PFSK-1 (cell line): ENCODE data around the gene CYTIP.

Experiments used
- FOXP2 ChIP-seq: optimal IDR thresholded peaks from 2 replicates; pipeline ENCODE3; 2011; ENCODE audit warnings: borderline replicate concordance, control low read depth, inconsistent platforms; ENCODE audit not compliant: insufficient read depth; ENCODE audit errors: extremely low read length, extremely low read depth
- POLR2AphosphoS5 ChIP-seq: IDR thresholded peaks from 2 replicates; pipeline ENCODE4 v1.6.1; 2012; ENCODE audit warnings: low read depth, mild to moderate bottlenecking, control low read depth, low read length, moderate library complexity
- SIN3A ChIP-seq: IDR thresholded peaks from 2 replicates; pipeline ENCODE4 v1.6.1; 2012; ENCODE audit warnings: mild to moderate bottlenecking, low read length, moderate library complexity, borderline replicate concordance; ENCODE audit not compliant: insufficient read depth
- TAF1 ChIP-seq: IDR thresholded peaks from 2 replicates; pipeline ENCODE4 v1.6.1; 2012; ENCODE audit warnings: low read length, control low read depth, borderline replicate concordance; ENCODE audit not compliant: insufficient read depth
- TF ChIP-seq, protein P1 (sequence below), 2 experiments: IDR thresholded peaks; 2 replicates each; pipeline versions ENCODE4 v1.6.1 to v1.8.0; 2011 to 2012; ENCODE audit warnings: low read depth in 2 of 2, low read length in 2 of 2, control low read depth in 1 of 2, inconsistent platforms in 1 of 2, mild to moderate bottlenecking in 1 of 2, moderate library complexity in 1 of 2; ENCODE audit not compliant: insufficient read depth in 1 of 2

CYTIP gene

DNA sequence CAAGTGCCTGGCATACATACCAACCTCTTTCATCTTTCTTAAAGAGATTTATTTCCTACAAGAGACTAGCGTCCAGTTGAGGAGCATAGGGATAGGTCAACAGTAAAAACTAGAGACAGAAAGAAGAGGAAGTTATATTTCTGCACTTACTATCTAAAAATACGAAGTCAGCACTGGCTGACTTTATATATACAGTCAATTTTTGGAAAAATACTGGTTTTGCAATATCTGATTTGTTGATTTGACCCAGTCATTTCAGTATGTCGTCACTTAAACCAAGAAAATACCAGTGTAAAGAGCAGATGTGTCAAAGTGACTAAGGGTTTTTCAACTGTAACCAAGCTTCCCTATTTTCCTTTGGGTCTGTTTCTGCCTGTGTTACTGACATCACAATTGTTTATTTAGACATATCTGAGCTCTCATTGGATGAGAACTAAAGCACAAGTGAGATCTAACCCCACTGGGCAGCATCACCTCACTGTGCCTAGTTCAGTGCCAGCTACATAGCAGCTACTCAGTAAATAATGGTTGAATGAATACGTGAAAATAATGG, 23.0 kb downstream of the CYTIP start:
- TF ChIP-seq SIN3A (no peak), POLR2AphosphoS5 (no peak), FOXP2 (no peak), TAF1 (no peak)
- TF ChIP-seq, protein P1, sequence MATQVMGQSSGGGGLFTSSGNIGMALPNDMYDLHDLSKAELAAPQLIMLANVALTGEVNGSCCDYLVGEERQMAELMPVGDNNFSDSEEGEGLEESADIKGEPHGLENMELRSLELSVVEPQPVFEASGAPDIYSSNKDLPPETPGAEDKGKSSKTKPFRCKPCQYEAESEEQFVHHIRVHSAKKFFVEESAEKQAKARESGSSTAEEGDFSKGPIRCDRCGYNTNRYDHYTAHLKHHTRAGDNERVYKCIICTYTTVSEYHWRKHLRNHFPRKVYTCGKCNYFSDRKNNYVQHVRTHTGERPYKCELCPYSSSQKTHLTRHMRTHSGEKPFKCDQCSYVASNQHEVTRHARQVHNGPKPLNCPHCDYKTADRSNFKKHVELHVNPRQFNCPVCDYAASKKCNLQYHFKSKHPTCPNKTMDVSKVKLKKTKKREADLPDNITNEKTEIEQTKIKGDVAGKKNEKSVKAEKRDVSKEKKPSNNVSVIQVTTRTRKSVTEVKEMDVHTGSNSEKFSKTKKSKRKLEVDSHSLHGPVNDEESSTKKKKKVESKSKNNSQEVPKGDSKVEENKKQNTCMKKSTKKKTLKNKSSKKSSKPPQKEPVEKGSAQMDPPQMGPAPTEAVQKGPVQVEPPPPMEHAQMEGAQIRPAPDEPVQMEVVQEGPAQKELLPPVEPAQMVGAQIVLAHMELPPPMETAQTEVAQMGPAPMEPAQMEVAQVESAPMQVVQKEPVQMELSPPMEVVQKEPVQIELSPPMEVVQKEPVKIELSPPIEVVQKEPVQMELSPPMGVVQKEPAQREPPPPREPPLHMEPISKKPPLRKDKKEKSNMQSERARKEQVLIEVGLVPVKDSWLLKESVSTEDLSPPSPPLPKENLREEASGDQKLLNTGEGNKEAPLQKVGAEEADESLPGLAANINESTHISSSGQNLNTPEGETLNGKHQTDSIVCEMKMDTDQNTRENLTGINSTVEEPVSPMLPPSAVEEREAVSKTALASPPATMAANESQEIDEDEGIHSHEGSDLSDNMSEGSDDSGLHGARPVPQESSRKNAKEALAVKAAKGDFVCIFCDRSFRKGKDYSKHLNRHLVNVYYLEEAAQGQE (IDR thresholded peaks at IDR 0.05; ENCODE audit: insufficient read depth in 1 of 2, low read depth in 2 of 2, low read length in 2 of 2), result no peak

DNA sequence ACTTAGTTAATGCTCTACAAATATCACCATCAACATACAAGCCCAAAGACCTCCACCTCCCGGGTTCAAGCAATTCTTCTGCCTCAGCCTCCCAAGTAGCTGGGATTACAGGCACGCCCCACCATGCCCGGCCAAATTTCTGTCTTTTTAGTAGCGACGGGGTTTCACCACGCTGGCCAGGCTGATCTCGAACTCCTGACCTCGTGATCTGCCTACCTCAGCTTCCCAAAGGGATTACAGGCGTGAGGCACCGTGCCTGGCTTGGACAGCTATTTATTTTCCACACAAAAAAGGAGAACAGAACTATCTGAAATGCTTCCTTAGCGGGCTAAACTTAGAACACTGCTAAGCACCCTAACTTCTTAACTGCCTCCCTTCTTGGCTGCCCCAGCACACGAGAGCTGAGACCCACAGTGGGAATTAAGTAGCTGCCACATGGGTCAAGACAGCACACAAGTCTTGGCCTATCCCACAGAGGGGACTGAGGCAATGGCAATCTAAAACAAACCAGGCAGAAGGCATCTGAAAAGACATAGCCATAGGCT, 24.8 kb downstream of the CYTIP start:
- TF ChIP-seq SIN3A (no peak), POLR2AphosphoS5 (no peak), FOXP2 (no peak), TAF1 (no peak)
- TF ChIP-seq, protein P1 (IDR thresholded peaks at IDR 0.05; ENCODE audit: insufficient read depth in 1 of 2, low read depth in 2 of 2, low read length in 2 of 2), result no peak

DNA sequence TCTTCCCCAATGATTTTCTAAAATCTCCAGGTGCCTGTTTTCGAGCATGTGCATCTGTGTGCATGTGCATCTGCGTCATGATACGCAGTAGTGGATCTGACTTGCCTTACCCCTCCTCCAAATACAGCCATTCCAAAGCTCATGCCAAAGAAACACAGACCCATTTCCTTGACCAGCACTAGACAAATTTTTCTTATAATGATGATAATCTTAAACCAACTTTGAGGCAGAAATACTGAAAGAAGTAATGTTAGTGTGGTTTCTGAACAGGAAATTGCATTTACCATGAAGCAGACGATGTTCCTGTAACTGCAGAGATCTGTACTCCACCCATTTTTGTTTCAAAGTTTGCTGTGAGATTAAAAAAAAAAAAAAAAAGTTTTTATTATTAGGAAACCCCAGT, 25.6 kb downstream of the CYTIP start:
- TF ChIP-seq, protein P1 (IDR thresholded peaks at IDR 0.05; ENCODE audit: insufficient read depth in 1 of 2, low read depth in 2 of 2, low read length in 2 of 2), result no peak
- TF ChIP-seq TAF1, result no peak
- no peak for TF ChIP-seq SIN3A
- TF ChIP-seq FOXP2, result no peak
- TF ChIP-seq POLR2AphosphoS5, result no peak

DNA sequence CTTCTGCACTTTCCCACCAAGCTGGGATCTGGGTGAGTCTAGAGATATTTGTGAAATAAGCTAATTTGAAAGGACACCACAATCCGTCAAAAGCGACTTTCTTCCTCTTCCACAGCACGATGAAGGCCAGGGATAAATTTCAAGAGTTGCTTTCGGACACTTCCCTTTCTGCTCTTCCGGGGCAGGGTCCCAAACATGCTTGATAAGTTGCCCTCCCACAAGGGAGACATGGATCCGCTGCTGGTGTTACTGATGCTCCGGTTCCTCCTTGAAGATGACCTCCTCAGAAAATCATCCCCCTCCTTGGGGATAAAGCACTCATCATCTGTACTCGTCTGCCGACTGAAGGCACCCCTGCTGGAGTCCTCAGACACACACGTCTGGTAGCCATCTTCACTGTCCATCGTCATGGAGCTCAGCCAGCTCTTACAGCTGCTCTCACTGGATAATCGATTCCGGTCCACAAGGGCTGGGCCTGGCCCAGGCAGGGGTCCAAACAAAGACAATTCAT, 28.2 kb downstream of the CYTIP start:
- TF ChIP-seq TAF1 (no peak), POLR2AphosphoS5 (no peak), SIN3A (no peak), FOXP2 (no peak)
- TF ChIP-seq, protein P1 (IDR thresholded peaks at IDR 0.05; ENCODE audit: insufficient read depth in 1 of 2, low read depth in 2 of 2, low read length in 2 of 2), result no peak

DNA sequence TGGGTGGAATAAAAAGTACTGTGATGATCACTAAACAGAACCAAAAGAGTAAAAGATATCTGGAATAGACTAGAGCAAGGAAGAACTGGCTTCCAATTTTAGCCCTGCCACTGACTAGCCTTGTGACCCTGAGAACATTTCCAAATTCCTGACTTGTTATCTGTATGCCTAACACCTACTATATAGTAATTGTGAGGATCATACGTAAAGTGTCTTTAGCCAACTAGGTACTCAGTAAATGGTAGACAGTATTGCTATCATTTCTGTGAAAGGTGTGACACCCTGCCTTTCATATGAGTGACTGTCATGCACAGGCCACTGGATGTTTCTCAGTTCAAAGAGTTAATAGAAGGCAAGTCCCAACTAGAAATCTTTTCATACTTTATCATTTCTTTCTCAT, 29.8 kb downstream of the CYTIP start:
- TF ChIP-seq POLR2AphosphoS5 (no peak), FOXP2 (no peak), TAF1 (no peak), SIN3A (no peak)
- TF ChIP-seq, protein P1 (IDR thresholded peaks at IDR 0.05; ENCODE audit: insufficient read depth in 1 of 2, low read depth in 2 of 2, low read length in 2 of 2), result no peak
